ENCODE results near the gene KDM8.

KDM8 gene

DNA sequence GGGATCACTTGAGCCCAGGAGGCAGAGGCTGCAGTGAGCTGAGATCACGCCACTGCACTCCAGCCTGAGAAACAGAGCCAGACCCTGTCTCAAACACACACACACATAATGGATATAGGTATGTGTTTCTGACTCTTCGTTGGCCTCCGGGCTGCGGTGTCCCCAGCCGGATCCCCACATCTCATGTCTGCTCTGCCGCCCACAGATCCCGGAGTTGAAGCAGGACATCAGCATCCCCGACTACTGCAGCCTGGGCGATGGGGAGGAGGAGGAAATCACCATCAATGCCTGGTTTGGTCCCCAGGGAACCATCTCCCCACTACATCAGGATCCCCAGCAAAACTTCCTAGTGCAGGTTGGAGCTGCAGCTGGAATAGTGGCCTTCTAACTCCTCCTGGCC, 15.4 kb downstream of the KDM8 start:
- DNase-seq, result no peak

DNA sequence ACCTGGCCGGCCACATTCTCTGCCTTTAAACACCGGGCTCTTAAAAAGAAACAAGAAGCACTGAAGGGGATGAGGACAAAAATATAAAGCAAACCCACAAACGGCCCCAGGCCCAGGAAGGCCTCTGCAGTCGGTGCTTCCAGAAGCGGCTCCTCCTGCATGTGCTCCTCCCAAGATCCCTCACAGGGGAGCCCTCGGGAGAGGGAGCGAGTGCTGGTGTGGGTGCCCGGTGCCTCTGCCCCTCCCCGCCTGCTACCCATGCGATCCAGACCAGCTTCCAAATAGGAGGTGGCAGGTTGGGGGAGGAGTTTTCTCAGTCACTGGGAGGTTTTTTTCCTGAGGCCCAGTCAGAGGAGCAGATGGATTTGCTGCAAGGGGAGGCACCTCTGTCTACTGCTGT, 15.8 kb downstream of the KDM8 start:
- DNase-seq, result no peak

DNA sequence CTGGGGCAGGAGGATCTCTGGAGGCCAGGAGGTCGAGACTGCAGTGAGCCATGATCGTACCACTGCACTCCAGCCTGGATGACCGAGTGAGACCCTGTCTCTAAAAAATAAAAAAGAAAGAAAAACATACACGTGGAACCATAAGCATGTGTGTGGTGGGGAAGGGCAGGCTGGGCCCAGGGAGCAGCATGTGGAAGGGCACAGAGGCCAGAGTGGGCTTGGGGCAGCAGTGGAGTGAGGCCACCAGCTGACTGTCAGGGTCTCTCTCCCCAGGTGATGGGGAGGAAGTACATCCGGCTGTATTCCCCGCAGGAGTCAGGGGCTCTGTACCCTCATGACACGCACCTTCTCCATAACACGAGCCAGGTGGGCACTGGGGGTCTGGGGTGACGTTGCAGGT, 16.8 kb downstream of the KDM8 start:
- no peak for DNase-seq

- DNase-seq, result no peak
Measured at GRCh38 chr16:27220527-27220926, 17.2 kb downstream of the KDM8 start.

DNA sequence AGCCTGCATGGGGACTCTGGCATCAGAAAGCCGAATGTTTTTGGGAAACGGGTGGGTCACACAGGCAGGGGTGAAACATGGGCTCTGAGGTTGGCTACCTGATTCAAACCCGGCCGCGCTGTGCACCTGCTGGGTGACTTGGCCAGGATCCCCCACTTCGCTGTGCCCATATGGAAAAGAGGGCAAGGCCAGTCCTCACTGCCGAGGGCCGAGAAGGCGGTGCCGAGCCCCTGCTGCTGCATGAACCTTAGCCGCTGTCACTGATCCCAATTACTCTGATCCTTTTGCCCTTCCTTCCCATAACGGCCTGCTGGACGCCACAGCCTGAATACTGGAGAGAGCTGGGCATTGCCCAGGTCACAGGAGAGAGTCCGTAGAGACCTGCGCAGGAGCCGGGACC, 17.7 kb downstream of the KDM8 start:
- no peak for DNase-seq

- DNase-seq, result no peak
Measured at GRCh38 chr16:27221576-27222248, 18.4 kb downstream of the KDM8 start.

GRCh38 chr16:27222249-27223225, 19.2 kb downstream of the KDM8 start:
- no peak for DNase-seq

DNA sequence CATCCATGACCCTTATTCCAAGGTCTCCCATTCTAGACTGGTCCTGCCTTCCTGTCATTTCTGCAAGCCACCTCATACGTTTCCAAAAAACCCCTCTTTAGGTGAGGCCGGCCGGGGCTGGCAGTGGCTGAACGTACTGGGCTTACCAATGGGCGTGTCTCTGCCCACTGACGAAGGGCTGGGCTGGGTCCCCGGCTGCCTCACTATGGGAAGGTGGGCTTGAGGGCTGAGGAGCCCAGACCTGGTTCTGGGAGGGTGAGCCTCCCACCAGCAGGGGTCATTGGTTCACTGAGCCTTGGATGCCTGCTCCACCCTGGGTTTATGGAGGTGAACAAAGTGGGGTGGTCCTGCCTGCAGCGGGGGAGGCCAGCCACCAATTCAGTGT, 19.9 kb downstream of the KDM8 start:
- no peak for DNase-seq

- DNase-seq, result no peak
Measured at GRCh38 chr16:27223701-27224100, 20.4 kb downstream of the KDM8 start.

- DNase-seq, result no peak
Measured at GRCh38 chr16:27224271-27224737, 21.0 kb downstream of the KDM8 start.

DNA sequence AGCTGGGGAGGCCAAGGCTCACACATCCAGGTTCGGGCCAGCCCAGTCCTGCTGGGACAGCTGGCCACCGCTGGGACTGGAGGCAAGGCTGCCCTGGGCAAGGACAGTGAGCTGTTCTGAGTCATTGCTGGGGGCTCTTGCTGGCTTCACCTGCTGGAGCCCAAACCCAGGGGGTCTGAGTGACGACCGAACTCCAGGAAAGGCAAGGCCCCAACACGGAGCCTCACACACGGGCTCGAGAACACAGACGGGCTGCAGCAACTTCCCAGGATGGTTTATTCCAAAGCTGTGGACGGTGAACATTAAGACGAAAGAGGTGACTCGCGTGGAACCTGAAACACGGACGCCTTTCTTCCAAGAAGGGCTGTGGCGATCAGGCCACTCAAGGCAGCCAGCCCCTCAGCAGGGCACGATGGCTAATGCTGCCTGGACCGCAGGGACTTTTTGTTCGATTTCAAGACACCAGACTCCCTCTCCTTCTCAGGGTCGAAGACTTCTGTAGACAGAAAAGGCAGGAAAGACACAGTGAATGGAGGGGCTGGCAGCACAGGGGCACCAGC, 21.5 kb downstream of the KDM8 start:
- no peak for DNase-seq

GRCh38 chr16:27225536-27226360, 22.4 kb downstream of the KDM8 start:
- DNase-seq, result no peak

GRCh38 chr16:27226476-27226875, 23.1 kb downstream of the KDM8 start:
- no peak for DNase-seq

- DNase-seq, result no peak
Measured at GRCh38 chr16:27226976-27227705, 23.8 kb downstream of the KDM8 start.

GRCh38 chr16:27228045-27228444, 24.7 kb downstream of the KDM8 start:
- DNase-seq, result no peak

DNA sequence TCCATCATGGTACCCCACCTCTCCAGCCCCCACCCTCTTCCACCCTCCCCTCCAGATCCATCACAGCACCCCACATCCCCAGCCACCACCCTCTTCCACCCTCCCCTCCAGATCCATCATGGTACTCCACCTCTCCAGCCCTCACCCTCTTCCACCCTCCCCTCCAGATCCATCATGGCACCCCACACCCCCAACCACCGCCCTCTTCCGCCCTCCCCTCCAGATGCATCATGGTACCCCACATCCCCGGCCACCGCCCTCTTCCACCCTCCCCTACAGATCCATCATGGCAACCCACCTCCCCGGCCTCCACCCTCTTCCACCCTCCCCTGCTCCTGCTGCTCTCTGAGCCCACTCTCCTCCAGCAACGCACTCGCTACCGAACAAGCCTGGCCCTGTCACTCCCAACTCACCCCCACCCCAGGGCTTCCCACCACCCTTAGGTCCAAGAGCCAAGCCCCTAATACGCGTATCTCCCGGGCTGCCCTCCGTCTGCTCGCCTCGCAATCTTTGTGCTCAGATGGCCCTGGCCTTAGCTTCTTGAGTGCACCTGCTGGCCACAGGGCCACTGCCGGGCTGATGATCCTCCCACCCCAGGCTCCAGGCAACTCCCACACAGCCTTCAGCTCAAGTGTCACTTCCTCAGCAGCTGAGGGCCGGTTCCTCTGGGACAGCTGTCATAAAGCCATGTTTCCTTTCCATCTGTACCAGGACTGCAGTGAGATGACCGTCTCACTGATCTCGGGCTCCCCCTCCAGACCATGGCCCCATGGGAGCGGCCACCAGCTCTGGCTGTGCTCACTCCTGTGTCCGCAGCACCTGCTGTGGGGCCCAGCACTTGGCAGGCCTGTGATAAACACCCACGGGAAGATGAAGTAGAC, 25.5 kb downstream of the KDM8 start:
- no peak for DNase-seq

DNA sequence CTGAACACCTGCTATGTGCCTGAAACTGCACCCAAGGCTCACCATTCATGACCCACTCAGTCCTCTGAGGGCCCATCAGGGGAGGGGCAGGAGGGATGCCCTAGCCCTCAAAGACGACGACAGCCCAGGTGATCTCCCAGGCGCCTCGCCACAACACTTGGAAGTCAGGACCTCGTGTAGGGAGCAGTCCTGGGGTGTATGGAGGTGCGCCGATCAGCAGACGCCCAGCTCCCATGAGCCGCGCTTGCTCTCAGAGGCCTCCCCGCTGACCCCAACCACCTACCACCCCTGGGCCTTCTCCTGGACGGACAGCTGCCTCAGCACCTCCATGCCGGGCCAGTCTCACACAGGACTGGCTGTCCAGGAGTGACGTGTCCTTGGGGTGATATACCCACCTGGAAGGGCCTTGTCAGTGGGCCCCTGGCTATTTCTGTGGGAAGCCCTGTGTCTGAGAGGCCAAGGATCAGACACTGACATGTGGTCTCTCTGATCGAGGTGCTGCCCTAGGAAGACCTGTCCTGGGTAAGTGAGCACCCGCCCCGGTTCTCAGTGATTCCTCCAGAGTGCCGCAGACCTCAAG, 26.7 kb downstream of the KDM8 start:
- no peak for DNase-seq

DNA sequence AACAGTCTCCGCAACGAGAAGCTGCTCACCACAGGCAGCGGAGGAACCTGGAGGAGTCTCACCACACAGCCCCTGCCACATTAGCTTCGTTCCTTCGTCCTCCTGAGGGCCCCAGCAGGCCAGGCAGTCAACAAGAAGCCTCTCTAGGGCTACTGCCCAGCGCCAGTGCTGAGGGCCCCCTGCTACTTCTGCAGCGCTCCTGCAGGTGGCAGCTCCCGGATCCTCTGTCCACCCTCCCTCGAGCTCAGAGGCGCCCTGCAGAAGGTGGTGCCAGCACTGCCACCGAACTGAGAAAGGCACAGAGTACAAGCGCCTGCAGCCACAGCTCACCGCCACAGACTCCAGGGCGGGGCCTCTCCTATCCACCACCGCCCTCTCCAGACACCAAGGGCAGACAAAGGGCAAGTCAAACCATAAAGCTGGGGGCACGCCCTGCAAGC, 27.3 kb downstream of the KDM8 start:
- no peak for DNase-seq

DNA sequence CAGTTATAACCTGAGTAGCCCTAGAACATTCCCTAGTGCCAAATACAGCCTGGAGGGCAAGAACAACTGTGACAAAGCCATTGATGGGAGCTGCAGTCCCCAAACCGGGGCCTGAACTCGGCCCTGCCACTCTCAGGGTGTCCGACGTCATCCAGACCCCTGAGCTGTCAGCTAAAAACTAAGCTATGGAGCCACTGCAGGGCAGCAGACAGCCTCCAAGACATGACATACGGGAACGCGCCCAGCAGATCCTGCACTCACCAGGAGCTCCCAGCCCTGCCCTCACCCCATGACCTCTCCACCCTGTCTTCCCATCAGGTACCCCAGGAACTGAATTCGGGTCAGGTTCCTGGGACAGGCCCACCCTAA, 28.4 kb downstream of the KDM8 start:
- no peak for DNase-seq

DNA sequence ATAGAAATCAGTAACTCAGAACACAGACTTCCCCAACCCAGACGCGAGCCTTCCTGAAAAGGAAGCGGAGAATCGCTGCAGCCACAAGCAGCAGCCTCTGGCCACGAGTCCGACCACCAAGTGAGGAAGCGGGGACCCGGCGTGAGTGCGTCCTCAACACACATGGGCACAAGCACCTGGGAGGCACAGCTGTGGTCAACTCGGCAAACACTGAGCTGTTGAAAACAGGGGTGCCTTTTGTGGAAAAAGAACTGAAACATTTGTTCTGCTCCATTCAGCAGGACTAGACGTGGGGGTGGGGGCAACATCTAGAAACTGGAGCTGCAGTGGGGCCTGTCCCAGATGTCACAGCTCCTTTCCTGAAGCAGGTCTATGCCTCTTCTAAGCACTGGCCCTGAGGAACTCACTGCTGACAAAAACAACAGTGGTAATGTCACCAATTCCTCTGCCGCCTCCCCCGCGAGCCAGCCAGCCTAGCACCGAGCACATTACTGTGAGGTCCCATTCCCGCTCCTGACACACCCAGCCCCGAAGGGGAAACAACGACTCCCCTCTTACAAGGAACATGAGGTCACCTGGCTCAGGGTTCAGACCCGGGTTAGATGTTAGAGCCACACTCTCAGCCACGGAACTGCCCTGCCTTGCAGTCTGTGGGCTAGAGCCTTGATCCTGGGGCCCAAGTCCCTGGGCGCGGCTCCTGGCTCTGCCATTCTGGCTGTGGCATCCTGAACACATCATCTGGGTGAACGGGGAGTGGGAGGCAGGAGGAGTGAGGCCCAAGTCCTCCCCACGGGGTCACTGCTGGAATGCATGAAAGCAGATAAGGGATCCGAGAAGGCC, 29.0 kb downstream of the KDM8 start:
- DNase-seq, result no peak
